CD4-positive, alpha-beta T cell (primary cell): Measurements from ENCODE around the gene KLHL14. TPM values are rescaled to one million over a fixed set of nuclear protein-coding genes. Genes with fewer than 3 reads are reported as not detected.
"Not testable (repeated sequence)": the region's sequence is repeated elsewhere in the genome, so short reads cannot be mapped to it uniquely, and the experiment has no call there.

Experiments used
- ATAC-seq: fragments of 200-7000 bp; cut with Tn5 transposase; one replicate; pipeline ENCODE4 v1.10.0; 2022; ENCODE audit warnings: mild to moderate bottlenecking; ENCODE audit not compliant: poor library complexity
- CTCF ChIA-PET: fragments of 350-600 bp; sonication (Branson Sonifier 250); formaldehyde crosslinking; loops from one replicate; lab custom pipeline; 2021; ENCODE audit warnings: antibody characterized with exemption, inconsistent platforms; lab: Charles Lee
- POLR2A ChIA-PET: fragments of 350-600 bp; sonication (Branson Sonifier 250); formaldehyde crosslinking; loops from one replicate; lab custom pipeline; 2021; ENCODE audit warnings: antibody characterized with exemption, inconsistent platforms; lab: Charles Lee
- DNase-seq, 14 experiments: peaks; one replicate each; pipeline ENCODE4 v3.0.0-alpha.2; 2013 to 2020; ENCODE audit warnings: mixed read lengths in 2 of 14
- H3K27ac ChIP-seq, 2 donors: one replicate each; pipeline versions ENCODE4 v1.5.1 to v1.7.0; 2013; ENCODE audit warnings: low read length in 2 of 2, low read depth in 1 of 2, mild to moderate bottlenecking in 1 of 2
- H3K27me3 ChIP-seq, 2 experiments: 1 replicate in 1 of 2; 2 replicates in 1 of 2; pipeline versions ENCODE4 v1.6.1 to v1.7.0; 2013; ENCODE audit warnings: low read length in 2 of 2, control low read depth in 1 of 2, mild to moderate bottlenecking in 1 of 2, moderate library complexity in 1 of 2; ENCODE audit not compliant: insufficient read depth in 2 of 2, control insufficient read depth in 1 of 2
- H3K36me3 ChIP-seq: one replicate; pipeline ENCODE4 v1.6.1; 2013; ENCODE audit warnings: low read length, control low read depth; ENCODE audit not compliant: insufficient read depth
- H3K4me1 ChIP-seq: one replicate; pipeline ENCODE4 v1.6.1; 2013; ENCODE audit warnings: low read length, control low read depth; ENCODE audit not compliant: insufficient read depth
- H3K4me3 ChIP-seq: one replicate; pipeline ENCODE4 v1.5.1; 2013; ENCODE audit warnings: mild to moderate bottlenecking, low read length, moderate library complexity
- H3K9me3 ChIP-seq, 2 experiments: 1 replicate in 1 of 2; 2 replicates in 1 of 2; pipeline versions ENCODE4 v1.6.1 to v1.7.0; 2013; ENCODE audit warnings: low read length in 2 of 2, mild to moderate bottlenecking in 2 of 2, control low read depth in 1 of 2, moderate library complexity in 1 of 2; ENCODE audit not compliant: control insufficient read depth in 1 of 2, insufficient read depth in 1 of 2
- H3K27ac Mint-ChIP-seq: one replicate; pipeline ENCODE4 v1.8.0; 2020; ENCODE audit warnings: mixed read lengths
- H3K27me3 Mint-ChIP-seq: one replicate; pipeline ENCODE4 v1.8.0; 2021; ENCODE audit warnings: mixed read lengths
- H3K36me3 Mint-ChIP-seq: one replicate; pipeline ENCODE4 v1.8.0; 2021; ENCODE audit warnings: low read depth, mixed read lengths
- H3K4me1 Mint-ChIP-seq: one replicate; pipeline ENCODE4 v1.8.0; 2021; ENCODE audit warnings: low read depth, mixed read lengths
- H3K4me3 Mint-ChIP-seq: one replicate; pipeline ENCODE4 v1.8.0; 2020; ENCODE audit warnings: mild to moderate bottlenecking, mixed read lengths
- H3K9me3 Mint-ChIP-seq: one replicate; pipeline ENCODE4 v1.8.0; 2020; ENCODE audit warnings: mixed read lengths
- CTCF ChIP-seq: fragments of 200-600 bp; IDR thresholded peaks from one replicate; pipeline ENCODE4 v1.8.0; 2022; ENCODE audit warnings: antibody characterized with exemption, mild to moderate bottlenecking
- intact Hi-C, 2 experiments: fragments of 100-400 bp; cut with DNase I in 1 of 2; cut with micrococcal nuclease in 1 of 2; formaldehyde crosslinking; loops; one replicate each; pipeline versions ENCODE4 v1.15.1 to v1.9.0; 2023 to 2025; cut with DNase I, micrococcal nuclease
- total RNA-seq, 174 experiments: library from RNA in 2 of 174; stranded (reverse) in 2 of 174; gene quantifications; one replicate each; pipeline ENCODE4 v1.2.3 and lab custom pipeline; 2021 to 2026

KLHL14 gene
- total RNA-seq, 2 experiments from 2014 or later, result not detected

GRCh38 chr18:32801228-32801627, 28.4 kb upstream of the KLHL14 start:
- Histone ChIP-seq H3K36me3 (no peaks in the 10 kb centered on the region), H3K27me3 (no peaks in the 10 kb centered on the region), H3K9me3 (no peaks in the 10 kb centered on the region), H3K4me1 (no peaks in the 10 kb centered on the region), H3K4me3 (no peak overlapping the region), H3K27ac (no peak overlapping the region)
- Mint-ChIP-seq H3K36me3 (no peaks in the 10 kb centered on the region), H3K4me3 (no peak overlapping the region), H3K27me3 (no peaks in the 10 kb centered on the region), H3K9me3 (peaks cover 2% of the 10 kb centered on the region), H3K27ac (no peak overlapping the region), H3K4me1 (no peaks in the 10 kb centered on the region)
- intact Hi-C loops, result no loop called here
- ATAC-seq, result no peak
- TF ChIP-seq CTCF, result no peak
- DNase-seq, result no peak
- ChIA-PET POLR2A (no interaction called here), CTCF (interaction anchor here (0.5 kb wide), 1 partner anchor 12 kb away, joined by 3 read pairs; no protein-coding TSS in a partner anchor)

GRCh38 chr18:32798209-32798960, 25.6 kb upstream of the KLHL14 start:
- H3K4me3 Mint-ChIP-seq, result no peak overlapping the region
- peaks cover 2% of the 10 kb centered on the region for H3K9me3 Mint-ChIP-seq
- Histone ChIP-seq H3K36me3 (no peaks in the 10 kb centered on the region), H3K9me3 (peaks cover 0 to 4% of the 10 kb centered on the region in 2 experiments), H3K27me3 (no peaks in the 10 kb centered on the region), H3K4me3 (no peak overlapping the region), H3K27ac (no peak overlapping the region), H3K4me1 (no peaks in the 10 kb centered on the region)
- ATAC-seq (no peak), DNase-seq (no peak)
- H3K4me1 Mint-ChIP-seq, result no peaks in the 10 kb centered on the region
- H3K27ac Mint-ChIP-seq, result no peak overlapping the region
- POLR2A ChIA-PET, result no interaction called here
- CTCF ChIA-PET, result no interaction called here
- TF ChIP-seq CTCF, result no peak
- intact Hi-C loops, result no loop called here
- no peaks in the 10 kb centered on the region for H3K27me3 Mint-ChIP-seq
- H3K36me3 Mint-ChIP-seq, result no peaks in the 10 kb centered on the region

DNA sequence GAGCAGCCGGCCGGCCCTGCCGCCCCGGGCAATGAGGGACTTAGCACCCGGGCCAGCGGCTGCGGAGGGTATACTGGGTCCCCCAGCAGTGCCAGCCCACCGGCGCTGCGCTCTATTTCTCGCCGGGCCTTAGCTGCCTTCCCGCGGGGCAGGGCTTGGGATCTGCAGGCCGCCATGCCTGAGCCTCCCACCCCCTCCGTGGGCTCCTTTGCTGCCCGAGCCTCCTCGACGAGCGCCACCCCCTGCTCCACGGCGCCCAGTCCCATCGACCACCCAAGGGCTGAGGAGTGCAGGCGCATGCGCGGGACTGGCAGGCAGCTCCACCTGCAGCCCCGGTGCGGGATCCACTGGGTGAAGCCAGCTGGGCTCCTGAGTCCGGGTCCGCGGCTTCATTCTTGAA, 21.8 kb upstream of the KLHL14 start:
- POLR2A ChIA-PET, H3K9me3 ChIP-seq, H3K27ac Mint-ChIP-seq, ATAC-seq, H3K36me3 ChIP-seq, DNase-seq, H3K27me3 Mint-ChIP-seq, H3K4me1 ChIP-seq, H3K9me3 Mint-ChIP-seq, CTCF ChIA-PET, H3K27ac ChIP-seq, H3K4me3 Mint-ChIP-seq, H3K36me3 Mint-ChIP-seq, intact Hi-C loops, H3K4me3 ChIP-seq, H3K27me3 ChIP-seq, H3K4me1 Mint-ChIP-seq: not testable (repeated sequence)

- no peak for TF ChIP-seq CTCF
- Histone ChIP-seq H3K4me1 (no peaks in the 10 kb centered on the region), H3K4me3 (no peak overlapping the region), H3K27me3 (peaks cover 2% of the 10 kb centered on the region in 2 experiments), H3K36me3 (no peaks in the 10 kb centered on the region), H3K27ac (no peak overlapping the region), H3K9me3 (no peaks in the 10 kb centered on the region)
- H3K27ac Mint-ChIP-seq, result no peak overlapping the region
- no peaks in the 10 kb centered on the region for H3K4me1 Mint-ChIP-seq
- POLR2A ChIA-PET, result no interaction called here
- no peak for DNase-seq
- H3K9me3 Mint-ChIP-seq, result peaks cover 3% of the 10 kb centered on the region
- no peak overlapping the region for H3K4me3 Mint-ChIP-seq
- H3K27me3 Mint-ChIP-seq, result peaks cover 32% of the 10 kb centered on the region
- no peak for ATAC-seq
- CTCF ChIA-PET, result no interaction called here
- H3K36me3 Mint-ChIP-seq, result no peaks in the 10 kb centered on the region
- intact Hi-C loops, result no loop called here
Observed at GRCh38 chr18:32779010-32779409, 6.2 kb upstream of the KLHL14 start.
